Colonic mucosa (tissue), 4 donors: ENCODE measurements around the gene SVIL. TPM values are rescaled to one million over a fixed set of nuclear protein-coding genes. Genes with fewer than 3 reads are reported as not detected.

ENCODE experiments used
- DNase-seq: peaks from one replicate; pipeline ENCODE4 v3.0.0-alpha.2; 2020
- H3K27ac ChIP-seq: fragments of 200-600 bp; one replicate; pipeline ENCODE4 v1.8.0; 2021
- H3K27me3 ChIP-seq: fragments of 200-600 bp; one replicate; pipeline ENCODE4 v1.8.0; 2021
- H3K36me3 ChIP-seq: fragments of 200-600 bp; one replicate; pipeline ENCODE4 v1.8.0; 2021
- H3K4me1 ChIP-seq: fragments of 200-600 bp; one replicate; pipeline ENCODE4 v1.8.0; 2021; ENCODE audit warnings: mild to moderate bottlenecking
- H3K4me3 ChIP-seq: fragments of 200-600 bp; one replicate; pipeline ENCODE4 v1.8.0; 2021
- H3K9ac ChIP-seq, 2 donors: one replicate each; pipeline ENCODE4 v1.7.0; 2013; ENCODE audit warnings: control low read depth in 2 of 2, low read depth in 2 of 2, low read length in 2 of 2
- H3K9me3 ChIP-seq: fragments of 200-600 bp; one replicate; pipeline ENCODE4 v1.8.0; 2021
- intact Hi-C: fragments of 100-400 bp; cut with DNase I; formaldehyde crosslinking; loops from one replicate; pipeline ENCODE4 v1.14.1; 2022
- total RNA-seq, 2 donors: library from RNA; stranded (reverse); fragmentation: NEBNext Ultra II Directional in 1 of 2; extraction: Animal tissue kit (Norgen Biotek cat#: 25700) in 1 of 2; gene quantifications; one replicate each; pipeline ENCODE4 v1.2.1, GENCODE V29; 2021
- TF ChIP-seq, protein P1 (sequence below): fragments of 200-600 bp; IDR thresholded peaks from one replicate; pipeline ENCODE4 v1.8.0; 2022; ENCODE audit warnings: antibody characterized with exemption, mild to moderate bottlenecking
- donor health status: healthy.
- donor health status: DM: no; HTN: no; CAD: no.
- donor health status: DM: no; HTN: no; CAD: no.

Gene SVIL, protein sequence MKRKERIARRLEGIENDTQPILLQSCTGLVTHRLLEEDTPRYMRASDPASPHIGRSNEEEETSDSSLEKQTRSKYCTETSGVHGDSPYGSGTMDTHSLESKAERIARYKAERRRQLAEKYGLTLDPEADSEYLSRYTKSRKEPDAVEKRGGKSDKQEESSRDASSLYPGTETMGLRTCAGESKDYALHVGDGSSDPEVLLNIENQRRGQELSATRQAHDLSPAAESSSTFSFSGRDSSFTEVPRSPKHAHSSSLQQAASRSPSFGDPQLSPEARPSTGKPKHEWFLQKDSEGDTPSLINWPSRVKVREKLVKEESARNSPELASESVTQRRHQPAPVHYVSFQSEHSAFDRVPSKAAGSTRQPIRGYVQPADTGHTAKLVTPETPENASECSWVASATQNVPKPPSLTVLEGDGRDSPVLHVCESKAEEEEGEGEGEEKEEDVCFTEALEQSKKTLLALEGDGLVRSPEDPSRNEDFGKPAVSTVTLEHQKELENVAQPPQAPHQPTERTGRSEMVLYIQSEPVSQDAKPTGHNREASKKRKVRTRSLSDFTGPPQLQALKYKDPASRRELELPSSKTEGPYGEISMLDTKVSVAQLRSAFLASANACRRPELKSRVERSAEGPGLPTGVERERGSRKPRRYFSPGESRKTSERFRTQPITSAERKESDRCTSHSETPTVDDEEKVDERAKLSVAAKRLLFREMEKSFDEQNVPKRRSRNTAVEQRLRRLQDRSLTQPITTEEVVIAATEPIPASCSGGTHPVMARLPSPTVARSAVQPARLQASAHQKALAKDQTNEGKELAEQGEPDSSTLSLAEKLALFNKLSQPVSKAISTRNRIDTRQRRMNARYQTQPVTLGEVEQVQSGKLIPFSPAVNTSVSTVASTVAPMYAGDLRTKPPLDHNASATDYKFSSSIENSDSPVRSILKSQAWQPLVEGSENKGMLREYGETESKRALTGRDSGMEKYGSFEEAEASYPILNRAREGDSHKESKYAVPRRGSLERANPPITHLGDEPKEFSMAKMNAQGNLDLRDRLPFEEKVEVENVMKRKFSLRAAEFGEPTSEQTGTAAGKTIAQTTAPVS (N-terminal part only)
- total RNA-seq, result 100 to 1,000 TPM in 1 of 2 donors, 10 to 100 TPM in 1; 62.6 to 132 TPM

DNA sequence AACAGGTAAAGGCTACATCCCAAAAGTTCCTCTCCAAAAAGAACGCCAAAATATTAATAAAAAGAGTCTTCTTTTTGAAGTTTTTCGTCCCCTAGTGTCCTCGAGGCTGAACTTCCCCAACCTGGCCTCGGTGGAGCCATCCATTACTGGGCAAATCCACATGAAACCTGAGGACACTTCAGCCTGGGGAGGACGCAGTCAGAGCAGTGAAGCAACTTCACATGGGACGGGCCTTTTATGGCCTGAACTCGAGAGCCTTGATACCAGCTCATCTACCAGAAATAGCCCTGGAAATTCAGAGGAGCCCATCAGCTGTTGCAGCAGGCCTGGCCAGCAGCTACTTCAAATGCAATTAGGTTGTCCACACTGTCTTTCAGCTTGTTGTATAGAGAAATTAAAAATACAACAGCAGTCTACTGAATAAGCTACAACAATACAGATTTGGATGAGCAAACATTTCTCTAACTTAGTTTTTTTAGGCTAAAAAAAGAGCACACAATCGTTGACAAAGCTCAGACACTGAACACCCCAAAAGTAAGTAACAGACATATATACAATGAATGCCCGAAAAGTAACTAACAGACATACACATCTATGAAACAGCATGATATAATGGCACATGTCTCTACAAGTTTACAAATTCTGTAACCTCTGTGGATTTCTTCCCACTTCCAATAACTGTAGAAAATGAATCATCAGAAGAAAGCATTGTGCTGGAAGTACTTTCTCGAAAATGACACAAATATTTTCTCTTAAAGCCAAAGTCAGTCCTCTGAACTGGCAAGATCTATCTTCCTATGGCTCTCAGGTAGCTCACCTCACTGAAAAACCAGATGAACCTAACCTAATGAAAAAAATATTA is at the start of gene SVIL:
TSS of gene SVIL (minus strand) at position 208 of the 862 bp plus-strand sequence. CDS start 79,913 bp downstream, outside the sequence.
- H3K4me1 ChIP-seq, result peaks cover 5% of the 10 kb centered on the region
- no peaks in the 10 kb centered on the region for H3K36me3 ChIP-seq
- peak; percentile 78 for DNase-seq
- intact Hi-C loops, result no loop called here
- H3K9me3 ChIP-seq, result no peaks in the 10 kb centered on the region
- H3K9ac ChIP-seq, result peak within 1 kb of the TSS in 1 of 2 donors; percentile 71
- no peaks in the 10 kb centered on the region for H3K27me3 ChIP-seq
- H3K4me3 ChIP-seq, result peak within 1 kb of the TSS; percentile 17
- TF ChIP-seq, protein P1, sequence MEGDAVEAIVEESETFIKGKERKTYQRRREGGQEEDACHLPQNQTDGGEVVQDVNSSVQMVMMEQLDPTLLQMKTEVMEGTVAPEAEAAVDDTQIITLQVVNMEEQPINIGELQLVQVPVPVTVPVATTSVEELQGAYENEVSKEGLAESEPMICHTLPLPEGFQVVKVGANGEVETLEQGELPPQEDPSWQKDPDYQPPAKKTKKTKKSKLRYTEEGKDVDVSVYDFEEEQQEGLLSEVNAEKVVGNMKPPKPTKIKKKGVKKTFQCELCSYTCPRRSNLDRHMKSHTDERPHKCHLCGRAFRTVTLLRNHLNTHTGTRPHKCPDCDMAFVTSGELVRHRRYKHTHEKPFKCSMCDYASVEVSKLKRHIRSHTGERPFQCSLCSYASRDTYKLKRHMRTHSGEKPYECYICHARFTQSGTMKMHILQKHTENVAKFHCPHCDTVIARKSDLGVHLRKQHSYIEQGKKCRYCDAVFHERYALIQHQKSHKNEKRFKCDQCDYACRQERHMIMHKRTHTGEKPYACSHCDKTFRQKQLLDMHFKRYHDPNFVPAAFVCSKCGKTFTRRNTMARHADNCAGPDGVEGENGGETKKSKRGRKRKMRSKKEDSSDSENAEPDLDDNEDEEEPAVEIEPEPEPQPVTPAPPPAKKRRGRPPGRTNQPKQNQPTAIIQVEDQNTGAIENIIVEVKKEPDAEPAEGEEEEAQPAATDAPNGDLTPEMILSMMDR, result no peak
- peak within 1 kb of the TSS; percentile 84 for H3K27ac ChIP-seq

GRCh38 chr10:29681676-29682448 is 47.1 kb upstream of the SVIL start:
- peaks cover 5% of the 10 kb centered on the region for H3K4me1 ChIP-seq
- TF ChIP-seq, protein P1, result no peak
- no peaks in the 10 kb centered on the region for H3K27me3 ChIP-seq
- H3K9me3 ChIP-seq, result no peaks in the 10 kb centered on the region
- H3K9ac ChIP-seq, result no peak overlapping the region
- DNase-seq, result no peak
- intact Hi-C loops, result no loop called here
- no peak overlapping the region for H3K27ac ChIP-seq
- H3K4me3 ChIP-seq, result no peak overlapping the region
- H3K36me3 ChIP-seq, result no peaks in the 10 kb centered on the region

DNA sequence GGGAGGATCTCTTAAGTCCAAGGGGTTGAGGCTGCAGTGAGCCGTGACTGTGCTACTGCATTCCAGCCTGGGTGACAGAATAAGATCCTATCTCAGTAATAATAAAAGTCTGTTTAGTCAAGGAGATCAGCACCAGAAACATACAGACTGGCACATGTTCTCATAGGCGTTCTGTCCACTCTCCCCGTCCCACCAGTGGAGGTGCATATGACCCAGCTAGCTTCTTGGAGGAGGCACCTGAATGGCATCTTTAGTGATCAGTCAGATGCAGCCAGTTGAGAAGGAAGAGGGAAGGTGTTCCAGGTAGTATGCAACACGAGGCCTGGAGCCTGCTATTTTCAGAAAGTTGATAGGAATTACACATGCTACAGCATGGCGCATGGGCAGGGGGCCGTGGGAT is 45.3 kb upstream of the SVIL start:
- Histone ChIP-seq H3K36me3 (no peaks in the 10 kb centered on the region), H3K4me3 (no peak overlapping the region), H3K4me1 (peaks cover 5% of the 10 kb centered on the region), H3K9me3 (no peaks in the 10 kb centered on the region), H3K9ac (no peak overlapping the region), H3K27me3 (no peaks in the 10 kb centered on the region), H3K27ac (no peak overlapping the region)
- intact Hi-C loops, result no loop called here
- no peak for DNase-seq
- TF ChIP-seq, protein P1, result no peak

DNA sequence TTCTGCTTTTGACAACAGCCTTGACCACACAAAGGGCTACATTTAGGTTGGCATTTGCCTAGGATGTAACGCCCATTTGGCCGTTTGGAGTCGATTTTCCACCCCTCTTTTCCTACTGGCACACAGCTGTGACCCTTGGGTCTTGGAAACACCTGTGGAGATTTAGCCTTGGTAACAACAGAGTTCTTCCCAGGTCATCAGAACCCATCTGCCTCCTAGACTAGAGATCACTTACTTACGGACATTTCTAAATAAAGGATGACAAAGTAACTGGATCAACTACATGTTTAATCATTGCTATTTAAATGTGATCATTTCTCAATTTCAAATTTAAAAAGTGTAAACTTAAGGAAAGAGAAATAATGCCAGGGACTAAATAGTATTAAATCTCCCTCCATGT is 42.0 kb upstream of the SVIL start:
- Histone ChIP-seq H3K9me3 (no peaks in the 10 kb centered on the region), H3K27ac (no peak overlapping the region), H3K36me3 (no peaks in the 10 kb centered on the region), H3K27me3 (no peaks in the 10 kb centered on the region), H3K4me3 (no peak overlapping the region), H3K4me1 (peaks cover 2% of the 10 kb centered on the region), H3K9ac (no peak overlapping the region)
- no peak for DNase-seq
- intact Hi-C loops, result no loop called here
- TF ChIP-seq, protein P1, result no peak
